ENCODE measurements around the gene TAS1R3.

Gene TAS1R3

GRCh38 chr1:1294250-1294890, 36.7 kb upstream of the TAS1R3 start:
- no peak for TF ChIP-seq EZH2phosphoT487 (IDR thresholded peaks at IDR 0.05; ENCODE audit: borderline replicate concordance, low read length)
- H3F3A ChIP-seq (ENCODE audit: control insufficient read depth, insufficient read depth): no peaks in the 10 kb centered on the region
- H3K9me2 ChIP-seq (replicated peaks; ENCODE audit: control insufficient read depth, low read length): no peaks in the 10 kb centered on the region
- no peaks in the 10 kb centered on the region for H3K79me2 ChIP-seq (ENCODE audit: control insufficient read depth, low read length)
- no peaks in the 10 kb centered on the region for H3K4me1 ChIP-seq (ENCODE audit: control insufficient read depth, low read length)
- H3K27me3 ChIP-seq (ENCODE audit: control insufficient read depth, low read length): no peaks in the 10 kb centered on the region
- H3K4me3 ChIP-seq (ENCODE audit: low read length): no peak overlapping the region
- H4K20me1 ChIP-seq (ENCODE audit: control insufficient read depth, insufficient read depth, low read depth, low read length): no peaks in the 10 kb centered on the region
- no peaks in the 10 kb centered on the region for H3K36me3 ChIP-seq (ENCODE audit: control insufficient read depth, low read length)
- no peaks in the 10 kb centered on the region; the same call in 1 of the 2 replicates for H3K9me3 ChIP-seq (ENCODE audit: control insufficient read depth, insufficient read depth, low read length)
- H3K4me2 ChIP-seq (ENCODE audit: low read length): no peak overlapping the region
- no peak overlapping the region for H3K27ac ChIP-seq (ENCODE audit: low read depth, low read length)

DNA sequence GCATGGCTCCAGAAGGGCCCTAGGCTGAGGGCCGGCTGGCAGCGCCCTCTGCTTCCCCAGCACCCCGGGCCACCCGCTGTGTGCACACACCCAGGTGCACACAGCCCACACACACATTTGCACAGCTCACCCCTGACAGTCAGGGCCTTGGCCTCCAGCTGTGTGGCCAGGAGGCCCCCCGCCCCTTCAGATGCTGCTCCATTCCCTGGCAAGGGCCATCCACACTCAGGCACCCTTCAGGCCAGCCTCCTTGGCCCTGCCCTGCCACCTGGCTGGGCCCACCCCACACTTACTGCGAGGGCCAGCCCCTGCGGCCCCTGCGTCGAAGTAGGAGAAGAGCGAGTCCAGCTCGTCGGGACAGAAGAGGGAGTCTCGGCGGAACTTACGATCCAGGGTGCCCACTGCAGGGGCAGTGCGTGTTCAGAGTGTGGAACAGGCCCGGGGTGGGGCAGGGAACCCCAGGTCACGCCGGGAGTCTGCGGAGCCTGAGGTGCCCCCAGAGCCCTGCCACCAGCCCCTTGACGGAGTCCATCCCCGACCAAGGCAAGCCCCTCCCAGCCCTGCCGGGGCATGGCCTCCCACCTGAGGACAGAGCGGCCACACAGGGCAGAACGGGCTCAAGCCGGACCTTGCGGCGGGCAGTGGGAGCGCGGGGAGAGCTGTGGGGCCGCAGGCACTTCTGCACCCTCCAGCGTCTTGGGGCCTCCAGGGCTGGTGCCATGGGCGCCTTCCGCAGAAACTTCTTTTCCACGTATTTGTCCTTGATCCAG, 35.7 kb upstream of the TAS1R3 start:
- no peaks in the 10 kb centered on the region for H3K27me3 ChIP-seq (ENCODE audit: control insufficient read depth, low read length)
- H3F3A ChIP-seq (ENCODE audit: control insufficient read depth, insufficient read depth): no peaks in the 10 kb centered on the region
- no peak overlapping the region for H3K4me3 ChIP-seq (ENCODE audit: low read length)
- H3K4me1 ChIP-seq (ENCODE audit: control insufficient read depth, low read length): no peaks in the 10 kb centered on the region
- no peak overlapping the region for H3K4me2 ChIP-seq (ENCODE audit: low read length)
- H4K20me1 ChIP-seq (ENCODE audit: control insufficient read depth, insufficient read depth, low read depth, low read length): no peaks in the 10 kb centered on the region
- H3K9me2 ChIP-seq (replicated peaks; ENCODE audit: control insufficient read depth, low read length): no peaks in the 10 kb centered on the region
- TF ChIP-seq EZH2phosphoT487 (IDR thresholded peaks at IDR 0.05; ENCODE audit: borderline replicate concordance, low read length): no peak
- TF ChIP-seq, protein P1, sequence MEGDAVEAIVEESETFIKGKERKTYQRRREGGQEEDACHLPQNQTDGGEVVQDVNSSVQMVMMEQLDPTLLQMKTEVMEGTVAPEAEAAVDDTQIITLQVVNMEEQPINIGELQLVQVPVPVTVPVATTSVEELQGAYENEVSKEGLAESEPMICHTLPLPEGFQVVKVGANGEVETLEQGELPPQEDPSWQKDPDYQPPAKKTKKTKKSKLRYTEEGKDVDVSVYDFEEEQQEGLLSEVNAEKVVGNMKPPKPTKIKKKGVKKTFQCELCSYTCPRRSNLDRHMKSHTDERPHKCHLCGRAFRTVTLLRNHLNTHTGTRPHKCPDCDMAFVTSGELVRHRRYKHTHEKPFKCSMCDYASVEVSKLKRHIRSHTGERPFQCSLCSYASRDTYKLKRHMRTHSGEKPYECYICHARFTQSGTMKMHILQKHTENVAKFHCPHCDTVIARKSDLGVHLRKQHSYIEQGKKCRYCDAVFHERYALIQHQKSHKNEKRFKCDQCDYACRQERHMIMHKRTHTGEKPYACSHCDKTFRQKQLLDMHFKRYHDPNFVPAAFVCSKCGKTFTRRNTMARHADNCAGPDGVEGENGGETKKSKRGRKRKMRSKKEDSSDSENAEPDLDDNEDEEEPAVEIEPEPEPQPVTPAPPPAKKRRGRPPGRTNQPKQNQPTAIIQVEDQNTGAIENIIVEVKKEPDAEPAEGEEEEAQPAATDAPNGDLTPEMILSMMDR (IDR thresholded peaks at IDR 0.05; ENCODE audit: low read depth, low read length, poor library complexity, severe bottlenecking): no peak
- no peaks in the 10 kb centered on the region for H3K79me2 ChIP-seq (ENCODE audit: control insufficient read depth, low read length)
- no peaks in the 10 kb centered on the region; the same call in 1 of the 2 replicates for H3K9me3 ChIP-seq (ENCODE audit: control insufficient read depth, insufficient read depth, low read length)
- H3K36me3 ChIP-seq (ENCODE audit: control insufficient read depth, low read length): no peaks in the 10 kb centered on the region
- H3K27ac ChIP-seq (ENCODE audit: low read depth, low read length): no peak overlapping the region

- no peaks in the 10 kb centered on the region for H3K9me3 ChIP-seq (ENCODE audit: control insufficient read depth, insufficient read depth, low read length)
- H3K4me1 ChIP-seq (ENCODE audit: control insufficient read depth, low read length): no peaks in the 10 kb centered on the region
- no peaks in the 10 kb centered on the region for H3F3A ChIP-seq (ENCODE audit: control insufficient read depth, insufficient read depth)
- TF ChIP-seq EZH2phosphoT487 (IDR thresholded peaks at IDR 0.05; ENCODE audit: borderline replicate concordance, low read length): no peak
- TF ChIP-seq, protein P1 (IDR thresholded peaks at IDR 0.05; ENCODE audit: low read depth, low read length, poor library complexity, severe bottlenecking): no peak
- no peaks in the 10 kb centered on the region for H4K20me1 ChIP-seq (ENCODE audit: control insufficient read depth, insufficient read depth, low read depth, low read length)
- no peaks in the 10 kb centered on the region for H3K36me3 ChIP-seq (ENCODE audit: control insufficient read depth, low read length)
- H3K4me3 ChIP-seq (ENCODE audit: low read length): no peak overlapping the region
- H3K4me2 ChIP-seq (ENCODE audit: low read length): no peak overlapping the region
- no peaks in the 10 kb centered on the region for H3K79me2 ChIP-seq (ENCODE audit: control insufficient read depth, low read length)
- no peak overlapping the region for H3K27ac ChIP-seq (ENCODE audit: low read depth, low read length)
- H3K27me3 ChIP-seq (ENCODE audit: control insufficient read depth, low read length): no peaks in the 10 kb centered on the region
- H3K9me2 ChIP-seq (replicated peaks; ENCODE audit: control insufficient read depth, low read length): no peaks in the 10 kb centered on the region
Observed at GRCh38 chr1:1296070-1297061, 34.7 kb upstream of the TAS1R3 start.

Data from DOHH2 (cell line).